Brain microvascular endothelial cell (primary cell): ENCODE results near the gene CFAP45.
"Not testable (repeated sequence)": the region's sequence is repeated elsewhere in the genome, so short reads cannot be mapped to it uniquely, and the experiment has no call there.

Experiments used
- DNase-seq: peaks from one replicate; pipeline ENCODE4 v3.0.0-alpha.2; 2020
- H3K27ac ChIP-seq: fragments of 250-450 bp; sonication (Bioruptor Pico); 2 replicates; pipeline ENCODE4 v1.5.1; 2020; ENCODE audit warnings: mild to moderate bottlenecking, moderate library complexity
- H3K27me3 ChIP-seq: fragments of 250-450 bp; sonication (Bioruptor Pico); replicated peaks from 2 replicates; pipeline ENCODE4 v1.5.1; 2020; ENCODE audit warnings: mild to moderate bottlenecking
- H3K36me3 ChIP-seq: fragments of 250-450 bp; sonication (Bioruptor Pico); replicated peaks from 2 replicates; pipeline ENCODE4 v1.5.1; 2020; ENCODE audit warnings: mild to moderate bottlenecking
- H3K4me3 ChIP-seq: 2 replicates; pipeline ENCODE4 v1.5.1; 2011; ENCODE audit warnings: low read depth, mild to moderate bottlenecking, control low read depth, low read length, moderate library complexity
- CTCF ChIP-seq: IDR thresholded peaks from 2 replicates; pipeline ENCODE4 v1.5.1; 2011; ENCODE audit warnings: low read depth, mild to moderate bottlenecking, moderate library complexity, low read length, control low read depth, inconsistent platforms; ENCODE audit errors: missing control alignments
- in situ Hi-C: cut with HindIII; loops from 2 replicates; pipeline ENCODE4 v1.10.0; 2017; ENCODE audit warnings: low sequenced_read_pairs, low pct_ligation_motif_present

CFAP45 gene

GRCh38 chr1:159900755-159901360 lies 893 bp upstream of the CFAP45 start:
- in situ Hi-C loops = no loop called here

GRCh38 chr1:159899634-159900033 lies 331 bp downstream of the CFAP45 start:
- in situ Hi-C loops, H3K27me3 ChIP-seq, H3K36me3 ChIP-seq, DNase-seq: not testable (repeated sequence)
- peak overlapping the region; percentile 3 for H3K4me3 ChIP-seq
- H3K27ac ChIP-seq = peak overlapping the region; percentile 14

More at GRCh38 chr1:159900755-159901360, 893 bp upstream of the CFAP45 start:
- no peak overlapping the region for H3K27ac ChIP-seq
- DNase-seq = no peak
- no peak for TF ChIP-seq CTCF
- H3K36me3 ChIP-seq = no peaks in the 10 kb centered on the region
- no peak overlapping the region for H3K4me3 ChIP-seq
- no peaks in the 10 kb centered on the region for H3K27me3 ChIP-seq

GRCh38 chr1:159898527-159898926 lies 1.4 kb downstream of the CFAP45 start:
- DNase-seq = no peak
- in situ Hi-C loops = no loop called here
- no peak for TF ChIP-seq CTCF

GRCh38 chr1:159897962-159898361 lies 2.0 kb downstream of the CFAP45 start:
- no peak overlapping the region for H3K4me3 ChIP-seq
- no peaks in the 10 kb centered on the region for H3K27me3 ChIP-seq
- in situ Hi-C loops = no loop called here
- no peak overlapping the region for H3K27ac ChIP-seq
- no peaks in the 10 kb centered on the region for H3K36me3 ChIP-seq
- DNase-seq = no peak
- no peak for TF ChIP-seq CTCF

More at GRCh38 chr1:159898527-159898926, 1.4 kb downstream of the CFAP45 start:
- Histone ChIP-seq H3K4me3 (no peak overlapping the region), H3K27me3 (no peaks in the 10 kb centered on the region), H3K27ac (no peak overlapping the region), H3K36me3 (no peaks in the 10 kb centered on the region)

GRCh38 chr1:159896546-159896930 lies 3.4 kb downstream of the CFAP45 start:
- in situ Hi-C loops = no loop called here
- no peak overlapping the region for H3K4me3 ChIP-seq
- TF ChIP-seq CTCF = no peak
- H3K27ac ChIP-seq = no peak overlapping the region
- H3K27me3 ChIP-seq = no peaks in the 10 kb centered on the region
- H3K36me3 ChIP-seq = no peaks in the 10 kb centered on the region
- no peak for DNase-seq

GRCh38 chr1:159895836-159896545 lies 4.0 kb downstream of the CFAP45 start:
- Histone ChIP-seq H3K4me3 (no peak overlapping the region), H3K36me3 (no peaks in the 10 kb centered on the region), H3K27ac (no peak overlapping the region), H3K27me3 (no peaks in the 10 kb centered on the region)
- in situ Hi-C loops = no loop called here
- no peak for TF ChIP-seq CTCF
- no peak for DNase-seq
